VCaP (cell line): ENCODE measurements around the gene KCNC1.

ENCODE experiments used
- H3K27ac ChIP-seq: fragments of 450-650 bp; 2 replicates; pipeline ENCODE4 v1.5.1; 2017
- CTCF ChIP-seq: fragments of 450-650 bp; conservative IDR thresholded peaks from 2 replicates; pipeline ENCODE4 v1.5.1; 2017; ENCODE audit warnings: mild to moderate bottlenecking, moderate library complexity

The KCNC1 gene

GRCh38 chr11:17777086-17777737, 42.6 kb downstream of the KCNC1 start:
- TF ChIP-seq CTCF = no peak
- H3K27ac ChIP-seq = no peak overlapping the region

GRCh38 chr11:17777738-17778091, 43.1 kb downstream of the KCNC1 start:
- TF ChIP-seq CTCF = no peak
- no peak overlapping the region for H3K27ac ChIP-seq

- TF ChIP-seq CTCF = no peak
- H3K27ac ChIP-seq = no peak overlapping the region
Observed at GRCh38 chr11:17778352-17778751, 43.8 kb downstream of the KCNC1 start.

- no peak for TF ChIP-seq CTCF
- no peak overlapping the region for H3K27ac ChIP-seq
Observed at GRCh38 chr11:17778956-17779860, 44.6 kb downstream of the KCNC1 start.

- TF ChIP-seq CTCF = no peak
Observed at GRCh38 chr11:17779861-17780594, 45.4 kb downstream of the KCNC1 start.

GRCh38 chr11:17780668-17781067, 46.1 kb downstream of the KCNC1 start:
- no peak for TF ChIP-seq CTCF

More at GRCh38 chr11:17779861-17780594, 45.4 kb downstream of the KCNC1 start:
- H3K27ac ChIP-seq = no peak overlapping the region

GRCh38 chr11:17781221-17781620, 46.6 kb downstream of the KCNC1 start:
- no peak overlapping the region for H3K27ac ChIP-seq

More at GRCh38 chr11:17780668-17781067, 46.1 kb downstream of the KCNC1 start:
- H3K27ac ChIP-seq = no peak overlapping the region

More at GRCh38 chr11:17781221-17781620, 46.6 kb downstream of the KCNC1 start:
- TF ChIP-seq CTCF = no peak
